SU-DHL-6 (cell line): ENCODE measurements around the gene CLCNKB.
"Not testable (repeated sequence)": the region's sequence is repeated elsewhere in the genome, so short reads cannot be mapped to it uniquely, and the experiment has no call there.

Experiments
- H2AFZ ChIP-seq: fragments of 200-600 bp; sonication (generic); 2 replicates; pipeline ENCODE4 v1.6.1; 2014; ENCODE audit warnings: low read depth, mild to moderate bottlenecking, moderate library complexity, mixed read lengths, antibody characterized with exemption, low read length; ENCODE audit not compliant: severe bottlenecking
- H3F3A ChIP-seq: fragments of 200-600 bp; shearing (Covaris generic); 2 replicates; pipeline ENCODE4 v1.6.0; 2016; ENCODE audit warnings: antibody characterized with exemption, mild to moderate bottlenecking; ENCODE audit not compliant: insufficient read depth
- H3K27ac ChIP-seq: fragments of 200-600 bp; sonication (generic); 2 replicates; pipeline ENCODE4 v1.5.1; 2016; ENCODE audit warnings: low read depth, mild to moderate bottlenecking, low read length, moderate library complexity, mixed read lengths
- H3K27me3 ChIP-seq: fragments of 200-600 bp; sonication (generic), shearing (Covaris generic); 2 replicates; pipeline ENCODE4 v1.6.0; 2014; ENCODE audit warnings: mild to moderate bottlenecking, low read length
- H3K36me3 ChIP-seq: fragments of 200-600 bp; sonication (generic); 2 replicates; pipeline ENCODE4 v1.6.1; 2014; ENCODE audit warnings: mild to moderate bottlenecking, low read length, mixed read lengths
- H3K4me2 ChIP-seq: fragments of 300-600, 200-600 bp; shearing (Covaris generic), sonication (generic); 2 replicates; pipeline ENCODE4 v1.6.0; 2014; ENCODE audit warnings: low read length, low read depth, mild to moderate bottlenecking; ENCODE audit not compliant: poor library complexity, severe bottlenecking
- H3K4me3 ChIP-seq: fragments of 200-600 bp; sonication (generic); 2 replicates; pipeline ENCODE4 v1.5.1; 2014; ENCODE audit warnings: antibody characterized with exemption, low read length, mild to moderate bottlenecking, mixed read lengths; ENCODE audit not compliant: insufficient read depth, poor library complexity, severe bottlenecking
- H3K79me2 ChIP-seq: fragments of 200-600 bp; sonication (generic); 2 replicates; pipeline ENCODE4 v1.6.1; 2014; ENCODE audit warnings: mild to moderate bottlenecking, low read length, moderate library complexity; ENCODE audit not compliant: insufficient read depth
- H3K9ac ChIP-seq: fragments of 200-600 bp; sonication (generic); 2 replicates; pipeline ENCODE4 v1.7.0; 2014; ENCODE audit warnings: mild to moderate bottlenecking, low read length
- H3K9me2 ChIP-seq: fragments of 200-600 bp; sonication (generic); replicated peaks from 2 replicates; pipeline ENCODE4 v1.6.1; 2014; ENCODE audit warnings: low read length; ENCODE audit not compliant: insufficient read depth
- H3K9me3 ChIP-seq: fragments of 200-600 bp; sonication (generic); 2 replicates; pipeline ENCODE4 v1.6.1; 2014; ENCODE audit warnings: low read length, mixed read lengths; ENCODE audit not compliant: insufficient read depth
- H4K20me1 ChIP-seq: fragments of 200-600 bp; sonication (generic); 2 replicates; pipeline ENCODE4 v1.6.1; 2014; ENCODE audit warnings: low read depth, mild to moderate bottlenecking, antibody characterized with exemption, low read length, moderate library complexity, mixed read lengths
- EZH2phosphoT487 ChIP-seq: fragments of 200-600 bp; sonication (generic), shearing (Covaris generic); conservative IDR thresholded peaks from 2 replicates; pipeline ENCODE4 v1.6.1; 2018; ENCODE audit warnings: mild to moderate bottlenecking, antibody characterized with exemption, low read length, moderate library complexity, mixed read lengths
- TF ChIP-seq, protein P1 (sequence below): fragments of 200-600 bp; sonication (generic); IDR thresholded peaks from one replicate; pipeline ENCODE4 v1.5.1; 2017; ENCODE audit warnings: antibody characterized with exemption, mild to moderate bottlenecking, low read length, moderate library complexity; ENCODE audit not compliant: insufficient read depth, poor library complexity, severe bottlenecking

Gene CLCNKB

DNA sequence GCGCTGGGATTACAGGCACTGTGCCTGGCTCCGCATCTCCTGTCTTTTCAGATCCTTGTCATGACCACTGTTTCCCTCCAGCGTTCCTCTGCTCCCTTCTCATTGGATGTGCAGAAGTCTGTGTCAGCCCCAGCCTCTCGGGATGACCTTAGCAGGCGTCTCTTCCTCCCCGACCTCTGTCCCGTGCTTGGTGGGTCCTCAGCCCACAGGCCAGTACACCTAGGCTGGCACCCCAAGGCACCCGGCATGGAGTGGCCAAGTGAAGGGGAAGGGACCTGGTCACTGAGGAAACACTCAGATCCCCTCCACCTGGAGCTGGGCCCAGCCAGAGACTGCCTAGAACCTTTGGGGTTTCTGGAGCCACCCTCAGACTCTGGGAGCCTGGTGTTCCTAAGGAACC is 2.4 kb upstream of the CLCNKB start:
- no peaks in the 10 kb centered on the region for H3K36me3 ChIP-seq
- no peak for TF ChIP-seq EZH2phosphoT487
- TF ChIP-seq, protein P1, sequence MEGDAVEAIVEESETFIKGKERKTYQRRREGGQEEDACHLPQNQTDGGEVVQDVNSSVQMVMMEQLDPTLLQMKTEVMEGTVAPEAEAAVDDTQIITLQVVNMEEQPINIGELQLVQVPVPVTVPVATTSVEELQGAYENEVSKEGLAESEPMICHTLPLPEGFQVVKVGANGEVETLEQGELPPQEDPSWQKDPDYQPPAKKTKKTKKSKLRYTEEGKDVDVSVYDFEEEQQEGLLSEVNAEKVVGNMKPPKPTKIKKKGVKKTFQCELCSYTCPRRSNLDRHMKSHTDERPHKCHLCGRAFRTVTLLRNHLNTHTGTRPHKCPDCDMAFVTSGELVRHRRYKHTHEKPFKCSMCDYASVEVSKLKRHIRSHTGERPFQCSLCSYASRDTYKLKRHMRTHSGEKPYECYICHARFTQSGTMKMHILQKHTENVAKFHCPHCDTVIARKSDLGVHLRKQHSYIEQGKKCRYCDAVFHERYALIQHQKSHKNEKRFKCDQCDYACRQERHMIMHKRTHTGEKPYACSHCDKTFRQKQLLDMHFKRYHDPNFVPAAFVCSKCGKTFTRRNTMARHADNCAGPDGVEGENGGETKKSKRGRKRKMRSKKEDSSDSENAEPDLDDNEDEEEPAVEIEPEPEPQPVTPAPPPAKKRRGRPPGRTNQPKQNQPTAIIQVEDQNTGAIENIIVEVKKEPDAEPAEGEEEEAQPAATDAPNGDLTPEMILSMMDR = no peak
- no peaks in the 10 kb centered on the region for H3K27me3 ChIP-seq
- H3K27ac ChIP-seq = no peak overlapping the region
- no peak overlapping the region for H3K4me2 ChIP-seq
- no peak overlapping the region for H3K9ac ChIP-seq
- no peak overlapping the region for H2AFZ ChIP-seq
- H4K20me1 ChIP-seq = no peaks in the 10 kb centered on the region
- H3K9me3 ChIP-seq = no peaks in the 10 kb centered on the region
- no peak overlapping the region for H3K4me3 ChIP-seq
- no peaks in the 10 kb centered on the region for H3K79me2 ChIP-seq
- no peaks in the 10 kb centered on the region for H3F3A ChIP-seq
- H3K9me2 ChIP-seq = no peaks in the 10 kb centered on the region

DNA sequence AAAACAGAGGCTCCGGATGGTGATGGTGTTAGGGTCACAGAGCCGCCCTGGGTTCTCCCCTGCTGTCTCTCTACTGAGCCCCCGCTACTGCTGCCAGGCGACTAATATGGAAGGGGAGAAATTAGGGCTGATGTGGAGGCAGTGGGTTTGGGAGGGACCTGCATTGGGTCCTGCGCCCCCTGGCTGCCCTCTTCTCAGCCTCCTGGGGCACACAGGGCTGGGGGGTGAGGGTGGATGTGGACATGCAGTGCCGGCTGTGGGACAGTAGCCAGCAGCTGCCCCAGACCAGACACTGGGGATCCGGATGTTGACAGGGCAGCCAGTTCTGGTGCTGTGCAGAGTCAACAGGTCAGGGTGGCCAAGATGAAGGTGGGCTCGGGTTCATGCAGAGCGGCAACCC is 1.5 kb upstream of the CLCNKB start:
- Histone ChIP-seq H3K27me3 (no peaks in the 10 kb centered on the region), H3K4me2 (no peak overlapping the region)
- TF ChIP-seq EZH2phosphoT487 = no peak
- TF ChIP-seq, protein P1 = no peak

DNA sequence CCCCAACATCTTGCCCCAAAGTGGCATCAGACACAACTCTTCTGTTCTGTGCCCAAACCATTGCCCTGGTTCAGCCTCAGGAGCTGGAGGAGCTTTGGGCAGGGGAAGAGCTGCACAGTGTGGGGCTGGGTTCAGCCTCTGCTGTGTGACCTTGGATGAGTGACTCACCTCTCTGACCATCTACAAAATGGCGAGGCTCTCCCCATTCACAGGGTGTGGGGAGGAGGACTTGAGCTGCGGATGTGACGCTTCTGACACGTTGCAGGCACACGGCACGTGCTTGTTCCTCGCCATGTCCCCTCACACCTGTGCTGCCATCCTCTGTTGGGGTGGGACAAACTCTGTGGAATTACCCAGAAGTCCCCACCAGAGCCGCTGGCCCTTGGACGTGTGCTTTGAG is 928 bp upstream of the CLCNKB start:
- not testable (repeated sequence) for H2AFZ ChIP-seq, H3K27me3 ChIP-seq, H3K79me2 ChIP-seq, H3K9me2 ChIP-seq, H3K4me2 ChIP-seq, H3F3A ChIP-seq, H3K9me3 ChIP-seq, H4K20me1 ChIP-seq, H3K36me3 ChIP-seq, H3K27ac ChIP-seq, H3K9ac ChIP-seq, H3K4me3 ChIP-seq

More for the DNA sequence above, 1.5 kb upstream of the CLCNKB start:
- no peak overlapping the region for H3K9ac ChIP-seq
- no peaks in the 10 kb centered on the region for H3K9me2 ChIP-seq
- H3F3A ChIP-seq = no peaks in the 10 kb centered on the region
- H2AFZ ChIP-seq = no peak overlapping the region
- no peaks in the 10 kb centered on the region for H3K9me3 ChIP-seq
- no peaks in the 10 kb centered on the region for H3K79me2 ChIP-seq
- no peaks in the 10 kb centered on the region for H3K36me3 ChIP-seq
- no peaks in the 10 kb centered on the region for H4K20me1 ChIP-seq
- no peak overlapping the region for H3K27ac ChIP-seq
- H3K4me3 ChIP-seq = no peak overlapping the region

DNA sequence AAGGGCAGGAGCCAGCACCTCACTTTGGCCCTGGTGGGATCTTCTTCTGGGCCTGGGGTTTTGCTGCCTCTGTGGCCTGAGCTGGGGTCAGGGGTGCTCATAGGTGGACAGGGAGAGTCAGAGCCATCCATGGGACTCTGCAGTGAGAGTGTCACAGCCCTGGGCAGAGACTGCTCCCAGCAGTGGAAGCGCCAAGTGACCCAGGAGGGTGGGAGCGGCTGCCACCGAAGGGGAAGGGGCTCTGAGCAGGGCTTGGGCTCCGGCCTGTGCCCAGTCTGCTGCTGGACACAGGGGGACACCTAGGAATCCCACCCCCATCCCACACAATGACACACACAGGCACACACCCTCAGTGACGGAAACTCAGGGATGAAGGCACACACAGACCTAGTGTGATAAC is 368 bp downstream of the CLCNKB start:
- H4K20me1 ChIP-seq = no peaks in the 10 kb centered on the region
- no peak overlapping the region for H3K9ac ChIP-seq
- H3K4me3 ChIP-seq = no peak overlapping the region
- H3K9me3 ChIP-seq = no peaks in the 10 kb centered on the region
- no peak overlapping the region for H2AFZ ChIP-seq
- no peaks in the 10 kb centered on the region for H3K79me2 ChIP-seq
- no peaks in the 10 kb centered on the region for H3K27me3 ChIP-seq
- no peaks in the 10 kb centered on the region for H3K36me3 ChIP-seq
- H3K27ac ChIP-seq = no peak overlapping the region
- no peaks in the 10 kb centered on the region for H3F3A ChIP-seq
- no peak overlapping the region for H3K4me2 ChIP-seq
- H3K9me2 ChIP-seq = no peaks in the 10 kb centered on the region
- TF ChIP-seq EZH2phosphoT487 = no peak
- TF ChIP-seq, protein P1 = no peak
